Measurements from ENCODE around the gene NCMAP. TPM values are rescaled to one million over a fixed set of nuclear protein-coding genes. Genes with fewer than 3 reads are reported as not detected.

NCMAP gene
- polyA plus RNA-seq, 1 donor (not counting 4 experiments of a cell fraction or from before 2014, with no cell fraction given): 0.05 TPM

DNA sequence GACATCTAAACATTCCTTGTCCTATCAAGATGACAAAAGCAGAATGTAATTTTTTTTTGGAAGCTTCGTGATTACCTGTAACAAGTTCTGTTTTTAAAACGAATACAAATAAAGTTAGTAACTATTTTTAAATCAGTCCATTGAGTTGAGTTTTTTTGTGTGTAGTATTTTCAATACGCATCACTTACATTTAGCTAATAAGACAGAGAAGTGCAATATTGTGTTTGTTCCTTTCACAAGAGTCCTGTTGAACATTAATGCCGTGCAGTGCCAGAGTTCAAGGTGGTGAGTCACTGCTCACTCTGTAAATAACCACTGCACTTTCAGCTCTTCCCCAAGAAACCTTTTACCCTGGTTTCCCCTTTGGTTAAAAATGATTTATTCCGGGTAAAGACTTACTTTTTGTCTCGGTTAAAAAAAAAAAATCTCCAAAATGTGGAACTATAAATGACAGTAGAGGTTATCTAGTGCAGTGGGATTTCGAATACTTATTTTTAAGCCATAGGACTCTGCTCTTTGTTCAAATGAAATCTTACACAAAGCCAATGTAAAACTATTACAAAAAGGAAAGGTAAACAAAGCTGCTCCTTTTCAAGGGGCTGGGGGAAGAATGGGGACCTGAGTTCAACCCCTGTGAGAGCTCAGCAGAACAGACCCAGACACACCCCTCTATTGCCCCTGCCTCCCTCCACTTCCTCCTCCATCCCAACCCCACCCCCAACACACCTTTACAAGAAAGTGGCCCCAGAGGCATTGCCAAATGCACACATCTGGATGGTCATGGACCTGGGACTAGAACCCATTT, 14.8 kb upstream of the NCMAP start:
- dilution Hi-C loops (cut with MboI; ENCODE audit: extremely low pct_ligation_motif_present, low sequenced_read_pairs): no loop called here
- no peaks in the 10 kb centered on the region for H3K9me1 ChIP-seq (ENCODE audit: control insufficient read depth, extremely low read depth, insufficient read depth, low read length)
- no peak overlapping the region for H2AFZ ChIP-seq (ENCODE audit: control insufficient read depth, low read length)
- H3K4me3 ChIP-seq (ENCODE audit: control insufficient read depth in 2 of 3, extremely low read depth in 1 of 3, insufficient read depth in 2 of 3, low read depth in 1 of 3, low read length in 3 of 3): no peak overlapping the region
- no peaks in the 10 kb centered on the region for H3K27me3 ChIP-seq (ENCODE audit: control insufficient read depth, extremely low read depth, insufficient read depth, low read length)
- H3K36me3 ChIP-seq (ENCODE audit: control insufficient read depth in 2 of 2, extremely low read depth in 1 of 2, insufficient read depth in 2 of 2, low read length in 2 of 2): no peaks in the 10 kb centered on the region
- no peak overlapping the region for H3K9ac ChIP-seq (ENCODE audit: control insufficient read depth, extremely low read depth, insufficient read depth, low read length)
- no peak overlapping the region for H3K4me2 ChIP-seq (ENCODE audit: control insufficient read depth, extremely low read depth, insufficient read depth, low read depth, low read length)
- no peak for DNase-seq (ENCODE audit: low read depth, low spot score)
- TF ChIP-seq EZH2 (IDR thresholded peaks at IDR 0.05; ENCODE audit: low read length): no peak
- TF ChIP-seq, protein P1, sequence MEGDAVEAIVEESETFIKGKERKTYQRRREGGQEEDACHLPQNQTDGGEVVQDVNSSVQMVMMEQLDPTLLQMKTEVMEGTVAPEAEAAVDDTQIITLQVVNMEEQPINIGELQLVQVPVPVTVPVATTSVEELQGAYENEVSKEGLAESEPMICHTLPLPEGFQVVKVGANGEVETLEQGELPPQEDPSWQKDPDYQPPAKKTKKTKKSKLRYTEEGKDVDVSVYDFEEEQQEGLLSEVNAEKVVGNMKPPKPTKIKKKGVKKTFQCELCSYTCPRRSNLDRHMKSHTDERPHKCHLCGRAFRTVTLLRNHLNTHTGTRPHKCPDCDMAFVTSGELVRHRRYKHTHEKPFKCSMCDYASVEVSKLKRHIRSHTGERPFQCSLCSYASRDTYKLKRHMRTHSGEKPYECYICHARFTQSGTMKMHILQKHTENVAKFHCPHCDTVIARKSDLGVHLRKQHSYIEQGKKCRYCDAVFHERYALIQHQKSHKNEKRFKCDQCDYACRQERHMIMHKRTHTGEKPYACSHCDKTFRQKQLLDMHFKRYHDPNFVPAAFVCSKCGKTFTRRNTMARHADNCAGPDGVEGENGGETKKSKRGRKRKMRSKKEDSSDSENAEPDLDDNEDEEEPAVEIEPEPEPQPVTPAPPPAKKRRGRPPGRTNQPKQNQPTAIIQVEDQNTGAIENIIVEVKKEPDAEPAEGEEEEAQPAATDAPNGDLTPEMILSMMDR (optimal IDR thresholded peaks at IDR 0.05 in 1 of 3, IDR thresholded peaks at IDR 0.05 in 1 of 3, conservative IDR thresholded peaks at IDR 0.05 in 1 of 3; ENCODE audit: extremely low read depth in 1 of 3, insufficient read depth in 2 of 3, low read length in 3 of 3): no peak
- FAIRE-seq: peak; percentile 17
- H3K79me2 ChIP-seq (ENCODE audit: control insufficient read depth, insufficient read depth, low read length): no peaks in the 10 kb centered on the region
- H4K20me1 ChIP-seq (ENCODE audit: control insufficient read depth, extremely low read depth, insufficient read depth, low read length): no peaks in the 10 kb centered on the region
- no peak overlapping the region for H3K27ac ChIP-seq (ENCODE audit: control insufficient read depth, insufficient read depth, low read length)
- H3K9me3 ChIP-seq (ENCODE audit: control insufficient read depth, low read depth, low read length): no peaks in the 10 kb centered on the region
- H3K4me1 ChIP-seq (ENCODE audit: control insufficient read depth, extremely low read depth, insufficient read depth, low read length): peaks cover 32% of the 10 kb centered on the region

DNA sequence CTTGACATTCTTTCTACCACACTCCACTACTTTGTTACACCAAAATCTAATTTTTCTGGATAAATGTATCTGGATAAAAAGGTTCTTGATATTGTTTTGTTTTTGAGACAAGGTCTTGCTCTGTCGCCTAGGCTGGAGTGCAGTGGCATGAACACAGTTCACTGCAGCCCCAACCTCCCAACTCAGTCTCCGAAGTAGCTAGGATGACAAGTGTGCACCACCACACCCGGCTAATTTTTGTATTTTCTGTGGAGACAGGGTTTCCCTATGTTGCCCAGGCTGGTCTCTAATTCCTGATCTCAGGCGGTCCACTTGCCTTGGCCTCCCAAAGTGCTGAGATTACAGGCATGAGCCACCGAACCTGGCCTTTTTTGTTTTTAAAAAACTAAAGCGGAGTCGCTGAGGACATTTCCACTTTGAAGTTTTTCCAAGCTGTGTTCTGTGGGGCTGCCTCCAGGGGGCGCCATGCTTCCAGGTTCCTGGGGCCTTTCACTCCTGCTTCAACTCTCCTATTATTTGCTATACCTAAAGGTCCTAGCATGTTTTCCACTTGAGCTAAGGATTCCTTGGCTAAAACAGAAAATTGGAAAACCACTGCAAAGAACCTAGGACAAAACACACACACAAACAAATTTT, 14.1 kb upstream of the NCMAP start:
- no peak overlapping the region for H3K4me3 ChIP-seq (ENCODE audit: control insufficient read depth in 2 of 3, extremely low read depth in 1 of 3, insufficient read depth in 2 of 3, low read depth in 1 of 3, low read length in 3 of 3)
- dilution Hi-C loops (cut with MboI; ENCODE audit: extremely low pct_ligation_motif_present, low sequenced_read_pairs): no loop called here
- H3K9ac ChIP-seq (ENCODE audit: control insufficient read depth, extremely low read depth, insufficient read depth, low read length): no peak overlapping the region
- no peaks in the 10 kb centered on the region for H3K79me2 ChIP-seq (ENCODE audit: control insufficient read depth, insufficient read depth, low read length)
- H4K20me1 ChIP-seq (ENCODE audit: control insufficient read depth, extremely low read depth, insufficient read depth, low read length): no peaks in the 10 kb centered on the region
- no peaks in the 10 kb centered on the region for H3K27me3 ChIP-seq (ENCODE audit: control insufficient read depth, extremely low read depth, insufficient read depth, low read length)
- no peak overlapping the region for H3K4me2 ChIP-seq (ENCODE audit: control insufficient read depth, extremely low read depth, insufficient read depth, low read depth, low read length)
- TF ChIP-seq, protein P1 (optimal IDR thresholded peaks at IDR 0.05 in 1 of 3, IDR thresholded peaks at IDR 0.05 in 1 of 3, conservative IDR thresholded peaks at IDR 0.05 in 1 of 3; ENCODE audit: extremely low read depth in 1 of 3, insufficient read depth in 2 of 3, low read length in 3 of 3): peak; percentile 65 to 74 (median 71)
- TF ChIP-seq EZH2 (IDR thresholded peaks at IDR 0.05; ENCODE audit: low read length): no peak
- H3K27ac ChIP-seq (ENCODE audit: control insufficient read depth, insufficient read depth, low read length): no peak overlapping the region
- no peaks in the 10 kb centered on the region for H3K36me3 ChIP-seq (ENCODE audit: control insufficient read depth in 2 of 2, extremely low read depth in 1 of 2, insufficient read depth in 2 of 2, low read length in 2 of 2)
- FAIRE-seq (peak; percentile 62), DNase-seq (ENCODE audit: low read depth, low spot score) (no peak)
- no peak overlapping the region for H2AFZ ChIP-seq (ENCODE audit: control insufficient read depth, low read length)
- no peaks in the 10 kb centered on the region for H3K9me3 ChIP-seq (ENCODE audit: control insufficient read depth, low read depth, low read length)
- H3K4me1 ChIP-seq (ENCODE audit: control insufficient read depth, extremely low read depth, insufficient read depth, low read length): peaks cover 32% of the 10 kb centered on the region
- H3K9me1 ChIP-seq (ENCODE audit: control insufficient read depth, extremely low read depth, insufficient read depth, low read length): no peaks in the 10 kb centered on the region

All from keratinocyte (primary cell).